ENCODE measurements around the gene HOXD8. TPM values are rescaled to one million over a fixed set of nuclear protein-coding genes. Genes with fewer than 3 reads are reported as not detected.

The HOXD8 gene
- total and polyA plus RNA-seq, 9 donors = 29.2 to 50.6 (median 36.2) TPM

DNA sequence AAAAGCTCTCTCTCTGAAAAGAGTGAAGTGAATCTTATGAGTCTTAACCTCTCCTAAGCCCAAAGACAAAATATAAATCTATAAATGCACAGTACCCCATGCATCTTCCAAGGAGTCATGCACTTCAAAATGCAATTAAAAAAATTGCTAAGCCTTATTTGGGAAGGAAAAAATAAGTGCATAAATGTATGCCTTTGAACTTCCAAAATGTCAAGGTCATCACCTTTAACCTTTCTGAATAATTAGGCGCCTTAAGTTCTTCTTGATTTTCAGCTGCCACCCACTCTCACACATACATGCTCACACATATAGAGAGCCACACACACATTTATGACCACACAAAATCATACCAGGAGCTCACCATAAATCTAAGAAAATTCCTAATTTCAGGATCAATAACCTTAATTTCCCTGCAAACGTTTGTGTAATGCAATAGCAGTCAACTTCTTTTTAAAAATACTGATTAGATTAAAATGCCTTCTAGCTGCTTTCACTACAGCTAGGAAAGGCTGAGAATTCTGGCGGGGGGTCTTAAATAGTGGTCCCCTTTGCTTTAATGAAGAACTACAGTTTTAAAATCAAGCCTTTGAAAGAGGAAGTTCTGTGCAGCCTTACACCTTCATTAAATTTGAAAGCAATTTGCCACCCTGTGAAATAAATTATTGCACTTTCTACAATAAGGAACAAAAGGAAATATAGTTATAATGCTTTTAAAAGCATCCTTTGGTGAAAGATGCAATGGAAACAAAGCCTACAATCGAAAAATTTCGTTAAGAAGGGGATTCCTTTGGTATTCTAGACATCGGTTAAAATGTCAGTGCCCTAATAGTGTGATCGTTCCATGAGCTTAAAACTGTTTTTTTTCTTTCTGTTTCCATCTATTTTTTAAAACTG lies 18.8 kb upstream of the HOXD8 start:
- H3K4me3 ChIP-seq = peak overlapping the region; percentile 33
- intact Hi-C loops (cut with DNase I) = no loop called here
- WGBS, 3 donors = 38 to 42% (median 41%) methylated on average over 7 of the region's 7 CpGs

DNA sequence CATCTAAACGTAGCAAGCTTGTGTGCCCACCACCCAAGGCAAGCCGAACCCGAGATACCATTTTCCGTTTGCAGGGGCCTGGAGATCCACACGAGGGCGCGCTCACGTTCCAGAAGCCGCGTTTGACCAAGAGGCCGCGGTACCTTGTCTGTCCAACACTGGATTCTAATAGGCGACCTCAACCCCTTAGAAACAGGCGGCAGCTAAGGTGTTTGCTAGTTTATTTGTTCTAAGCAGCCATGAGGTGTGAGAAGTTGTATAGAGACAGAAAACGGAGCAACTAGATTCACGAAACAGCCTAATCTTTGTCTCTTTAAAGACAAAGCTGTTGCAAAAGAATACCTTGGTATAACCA lies 18.2 kb upstream of the HOXD8 start:
- peak overlapping the region; percentile 29 for H3K4me3 ChIP-seq
- peaks cover 6% of the 10 kb centered on the region for H3K27me3 ChIP-seq
- WGBS, 3 donors = 3 to 16% (median 9%) methylated on average over 16 of the region's 16 CpGs
- H3K27ac ChIP-seq = no peak overlapping the region
- H3K36me3 ChIP-seq = no peaks in the 10 kb centered on the region
- peaks cover 5% of the 10 kb centered on the region for H3K4me1 ChIP-seq (ENCODE audit: insufficient read depth)
- DNase-seq = peak in 3 of 5 donors; percentile 39 to 69 (median 51)
- TF ChIP-seq, protein P1, sequence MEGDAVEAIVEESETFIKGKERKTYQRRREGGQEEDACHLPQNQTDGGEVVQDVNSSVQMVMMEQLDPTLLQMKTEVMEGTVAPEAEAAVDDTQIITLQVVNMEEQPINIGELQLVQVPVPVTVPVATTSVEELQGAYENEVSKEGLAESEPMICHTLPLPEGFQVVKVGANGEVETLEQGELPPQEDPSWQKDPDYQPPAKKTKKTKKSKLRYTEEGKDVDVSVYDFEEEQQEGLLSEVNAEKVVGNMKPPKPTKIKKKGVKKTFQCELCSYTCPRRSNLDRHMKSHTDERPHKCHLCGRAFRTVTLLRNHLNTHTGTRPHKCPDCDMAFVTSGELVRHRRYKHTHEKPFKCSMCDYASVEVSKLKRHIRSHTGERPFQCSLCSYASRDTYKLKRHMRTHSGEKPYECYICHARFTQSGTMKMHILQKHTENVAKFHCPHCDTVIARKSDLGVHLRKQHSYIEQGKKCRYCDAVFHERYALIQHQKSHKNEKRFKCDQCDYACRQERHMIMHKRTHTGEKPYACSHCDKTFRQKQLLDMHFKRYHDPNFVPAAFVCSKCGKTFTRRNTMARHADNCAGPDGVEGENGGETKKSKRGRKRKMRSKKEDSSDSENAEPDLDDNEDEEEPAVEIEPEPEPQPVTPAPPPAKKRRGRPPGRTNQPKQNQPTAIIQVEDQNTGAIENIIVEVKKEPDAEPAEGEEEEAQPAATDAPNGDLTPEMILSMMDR (IDR thresholded peaks at IDR 0.05) = no peak
- TF ChIP-seq POLR2A (IDR thresholded peaks at IDR 0.05) = no peak
- no peak for TF ChIP-seq EP300 (IDR thresholded peaks at IDR 0.05)
- no peaks in the 10 kb centered on the region for H3K9me3 ChIP-seq
- intact Hi-C loops (cut with DNase I) = no loop called here

More for the DNA sequence above, 18.8 kb upstream of the HOXD8 start:
- TF ChIP-seq EP300 (IDR thresholded peaks at IDR 0.05) = no peak
- TF ChIP-seq, protein P1 (IDR thresholded peaks at IDR 0.05) = no peak
- TF ChIP-seq POLR2A (IDR thresholded peaks at IDR 0.05) = no peak
- Histone ChIP-seq H3K27ac (no peak overlapping the region), H3K27me3 (peaks cover 6% of the 10 kb centered on the region), H3K4me1 (ENCODE audit: insufficient read depth) (peaks cover 5% of the 10 kb centered on the region), H3K36me3 (no peaks in the 10 kb centered on the region), H3K9me3 (no peaks in the 10 kb centered on the region)
- no peak for DNase-seq

DNA sequence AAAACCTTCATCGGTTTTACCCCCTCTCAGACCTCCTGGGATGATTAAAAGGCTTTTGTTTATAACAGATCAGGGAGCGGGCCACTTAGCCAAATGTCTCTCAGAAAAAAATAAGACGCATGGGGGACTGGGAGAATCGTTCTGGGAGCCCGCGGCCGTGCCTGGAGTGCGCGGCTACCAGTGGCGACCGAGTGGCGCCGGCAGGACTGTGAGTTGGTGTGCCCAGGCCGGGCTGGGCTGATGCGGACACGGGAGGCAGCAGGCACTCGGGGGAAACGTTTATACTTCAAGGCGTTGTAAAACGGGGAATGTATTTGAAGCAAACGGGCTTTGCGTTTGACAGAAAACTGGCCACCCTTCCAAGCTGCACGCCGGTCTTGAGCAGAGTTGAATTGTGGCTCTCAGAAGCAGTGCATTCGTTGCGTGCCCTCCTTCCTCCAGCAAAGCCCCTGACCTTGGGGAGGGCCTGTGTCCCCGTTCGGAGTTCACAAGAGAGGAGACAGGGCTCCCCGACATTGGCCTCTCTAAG lies 17.6 kb upstream of the HOXD8 start:
- H3K4me1 ChIP-seq (ENCODE audit: insufficient read depth) = peaks cover 5% of the 10 kb centered on the region
- H3K27me3 ChIP-seq = peaks cover 6% of the 10 kb centered on the region
- H3K36me3 ChIP-seq = no peaks in the 10 kb centered on the region
- TF ChIP-seq EP300 (IDR thresholded peaks at IDR 0.05) = no peak
- TF ChIP-seq, protein P1 (IDR thresholded peaks at IDR 0.05) = no peak
- no peak for TF ChIP-seq POLR2A (IDR thresholded peaks at IDR 0.05)
- no peaks in the 10 kb centered on the region for H3K9me3 ChIP-seq
- intact Hi-C loops (cut with DNase I) = no loop called here
- peak overlapping the region; percentile 29 for H3K4me3 ChIP-seq
- H3K27ac ChIP-seq = no peak overlapping the region
- 28 to 49% (median 31%) methylated on average over 29 of the region's 29 CpGs for WGBS, 3 donors
- DNase-seq = peak in 1 of 5 donors; percentile 10

DNA sequence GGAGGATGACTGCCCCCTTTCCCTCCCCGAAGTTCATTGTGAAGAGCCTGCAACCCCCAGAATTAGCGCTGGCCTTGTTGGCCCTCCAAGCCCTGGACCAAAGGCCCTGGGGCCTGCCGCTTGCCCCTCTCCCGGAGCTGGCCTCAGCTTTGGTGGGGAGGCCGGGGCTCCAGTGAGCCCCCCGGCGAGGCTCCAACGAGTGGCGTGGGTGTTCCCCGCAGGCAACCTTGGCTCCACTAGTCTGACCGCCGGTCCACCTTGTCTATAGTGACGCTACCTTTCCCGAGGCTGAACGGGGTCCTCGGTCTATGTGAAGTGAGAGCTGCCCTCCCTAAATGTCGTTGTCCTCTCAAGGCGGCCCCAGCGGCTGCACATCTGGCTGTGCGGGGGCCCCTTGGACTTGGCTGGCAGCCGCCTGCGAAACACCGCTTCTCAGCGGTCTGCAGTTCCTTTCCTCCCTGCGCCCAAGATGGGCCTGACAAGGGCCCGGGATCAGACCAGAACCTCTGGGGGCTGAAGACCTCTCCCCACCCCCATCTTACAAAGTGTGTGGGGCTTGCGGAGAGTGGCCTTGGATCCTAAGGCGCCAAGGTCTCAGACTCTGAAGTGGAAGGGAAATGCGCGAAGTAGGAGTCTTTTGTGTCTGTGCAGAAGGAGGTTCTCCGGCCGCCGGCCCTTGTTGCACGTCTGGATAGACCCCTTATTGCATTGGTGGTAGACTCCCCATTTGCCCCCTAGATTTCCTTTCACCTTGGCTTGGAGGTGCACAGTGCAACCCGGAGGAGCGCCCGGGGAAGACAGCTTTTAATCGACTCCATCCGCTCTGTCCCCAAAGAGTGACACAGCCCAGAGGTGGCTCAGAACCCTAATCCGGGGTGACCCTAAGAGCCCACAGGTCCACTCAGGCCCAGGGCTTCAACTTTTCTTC lies 16.9 kb upstream of the HOXD8 start:
- Histone ChIP-seq H3K4me1 (ENCODE audit: insufficient read depth) (peaks cover 3% of the 10 kb centered on the region), H3K27ac (no peak overlapping the region), H3K27me3 (peaks cover 6% of the 10 kb centered on the region), H3K4me3 (peak overlapping the region; percentile 29), H3K9me3 (no peaks in the 10 kb centered on the region), H3K36me3 (no peaks in the 10 kb centered on the region)
- 49 to 53% (median 51%) methylated on average over 38 to 40 of the region's 40 CpGs for WGBS, 3 donors
- TF ChIP-seq, protein P1 (IDR thresholded peaks at IDR 0.05) = no peak
- TF ChIP-seq EP300 (IDR thresholded peaks at IDR 0.05) (no peak), POLR2A (IDR thresholded peaks at IDR 0.05) (no peak)
- peak in 1 of 5 donors; percentile 14 for DNase-seq
- intact Hi-C loops (cut with DNase I) = no loop called here

All from ovary (tissue), 9 donors.